ENCODE data around the gene LCE3D.
"Not testable (repeated sequence)": the region's sequence is repeated elsewhere in the genome, so short reads cannot be mapped to it uniquely, and the experiment has no call there.

LCE3D gene

GRCh38 chr1:152565535-152566215, 14.6 kb downstream of the LCE3D start:
- no peak overlapping the region for H3K4me3 ChIP-seq (ENCODE audit: low read depth, low read length)
- no peak for DNase-seq (ENCODE audit: low read depth)
- TF ChIP-seq MAX (IDR thresholded peaks at IDR 0.05; ENCODE audit: low read depth, low read length) (no peak), CTCF (IDR thresholded peaks at IDR 0.05; ENCODE audit: low read depth, low read length) (no peak), MYC (IDR thresholded peaks at IDR 0.05; ENCODE audit: low read depth, low read length) (no peak), POLR2A (IDR thresholded peaks at IDR 0.05; ENCODE audit: extremely low read depth, insufficient read length) (no peak)

- DNase-seq (ENCODE audit: low read depth): no peak
- no peak overlapping the region for H3K4me3 ChIP-seq (ENCODE audit: low read depth, low read length)
- TF ChIP-seq MAX (IDR thresholded peaks at IDR 0.05; ENCODE audit: low read depth, low read length): no peak
- TF ChIP-seq MYC (IDR thresholded peaks at IDR 0.05; ENCODE audit: low read depth, low read length): no peak
- no peak for TF ChIP-seq POLR2A (IDR thresholded peaks at IDR 0.05; ENCODE audit: extremely low read depth, insufficient read length)
- no peak for TF ChIP-seq CTCF (IDR thresholded peaks at IDR 0.05; ENCODE audit: low read depth, low read length)
These were observed 15.2 kb downstream of the LCE3D start for GRCh38 chr1:152565115-152565514.

- not testable (repeated sequence) for H3K4me3 ChIP-seq (ENCODE audit: low read depth, low read length); DNase-seq (ENCODE audit: low read depth)
These were observed 32.0 kb downstream of the LCE3D start for GRCh38 chr1:152548358-152548757.

GRCh38 chr1:152546704-152547103, 33.6 kb downstream of the LCE3D start:
- H3K4me3 ChIP-seq (ENCODE audit: low read depth, low read length): no peak overlapping the region
- DNase-seq (ENCODE audit: low read depth): no peak
- TF ChIP-seq POLR2A (IDR thresholded peaks at IDR 0.05; ENCODE audit: extremely low read depth, insufficient read length): no peak
- no peak for TF ChIP-seq MAX (IDR thresholded peaks at IDR 0.05; ENCODE audit: low read depth, low read length)
- no peak for TF ChIP-seq MYC (IDR thresholded peaks at IDR 0.05; ENCODE audit: low read depth, low read length)
- TF ChIP-seq CTCF (IDR thresholded peaks at IDR 0.05; ENCODE audit: low read depth, low read length): no peak

GRCh38 chr1:152543820-152544219, 36.5 kb downstream of the LCE3D start:
- no peak overlapping the region for H3K4me3 ChIP-seq (ENCODE audit: low read depth, low read length)
- TF ChIP-seq MYC (IDR thresholded peaks at IDR 0.05; ENCODE audit: low read depth, low read length) (no peak), CTCF (IDR thresholded peaks at IDR 0.05; ENCODE audit: low read depth, low read length) (no peak), POLR2A (IDR thresholded peaks at IDR 0.05; ENCODE audit: extremely low read depth, insufficient read length) (no peak), MAX (IDR thresholded peaks at IDR 0.05; ENCODE audit: low read depth, low read length) (no peak)
- peak; percentile 10 for DNase-seq (ENCODE audit: low read depth)

- DNase-seq (ENCODE audit: low read depth): no peak
- no peak overlapping the region for H3K4me3 ChIP-seq (ENCODE audit: low read depth, low read length)
- no peak for TF ChIP-seq POLR2A (IDR thresholded peaks at IDR 0.05; ENCODE audit: extremely low read depth, insufficient read length)
- TF ChIP-seq MAX (IDR thresholded peaks at IDR 0.05; ENCODE audit: low read depth, low read length): no peak
- no peak for TF ChIP-seq MYC (IDR thresholded peaks at IDR 0.05; ENCODE audit: low read depth, low read length)
- TF ChIP-seq CTCF (IDR thresholded peaks at IDR 0.05; ENCODE audit: low read depth, low read length): no peak
These were observed 40.4 kb downstream of the LCE3D start for GRCh38 chr1:152539901-152540300.
